DMS53 (cell line): ENCODE measurements around the gene PPFIA2.

Experiments
- DNase-seq: peaks from one replicate; lab custom pipeline; 2025; lab: John Stamatoyannopoulos, UW

The PPFIA2 gene

GRCh38 chr12:81450920-81451739 lies 308.0 kb downstream of the PPFIA2 start:
- peak; percentile 95 for DNase-seq

- no peak for DNase-seq
Observed at GRCh38 chr12:81441629-81442028, 317.5 kb downstream of the PPFIA2 start.

GRCh38 chr12:81440001-81440400 lies 319.1 kb downstream of the PPFIA2 start:
- DNase-seq, result no peak

GRCh38 chr12:81439344-81439743 lies 319.8 kb downstream of the PPFIA2 start:
- DNase-seq, result no peak

- DNase-seq, result peak; percentile 55
Observed at GRCh38 chr12:81417056-81417455, 342.1 kb downstream of the PPFIA2 start.

- DNase-seq, result peak; percentile 42
Observed at GRCh38 chr12:81416571-81416970, 342.6 kb downstream of the PPFIA2 start.

GRCh38 chr12:81414441-81414840 lies 344.7 kb downstream of the PPFIA2 start:
- DNase-seq, result no peak

GRCh38 chr12:81412940-81413339 lies 346.2 kb downstream of the PPFIA2 start:
- no peak for DNase-seq

GRCh38 chr12:81403348-81403747 lies 355.8 kb downstream of the PPFIA2 start:
- no peak for DNase-seq

- DNase-seq, result no peak
Observed at GRCh38 chr12:81401241-81401640, 357.9 kb downstream of the PPFIA2 start.

GRCh38 chr12:81400024-81400423 lies 359.1 kb downstream of the PPFIA2 start:
- no peak for DNase-seq

- no peak for DNase-seq
Observed at GRCh38 chr12:81395431-81395830, 363.7 kb downstream of the PPFIA2 start.

- DNase-seq, result no peak
Observed at GRCh38 chr12:81389550-81390099, 369.5 kb downstream of the PPFIA2 start.

- peak; percentile 55 for DNase-seq
Observed at GRCh38 chr12:81386101-81386500, 373.0 kb downstream of the PPFIA2 start.

- peak; percentile 99 for DNase-seq
Observed at GRCh38 chr12:81381951-81382350, 377.2 kb downstream of the PPFIA2 start.

GRCh38 chr12:81378601-81379285 lies 380.4 kb downstream of the PPFIA2 start:
- peak; percentile 61 for DNase-seq

- DNase-seq, result peak; percentile 38
Observed at GRCh38 chr12:81377771-81378170, 381.4 kb downstream of the PPFIA2 start.

- no peak for DNase-seq
Observed at GRCh38 chr12:81375969-81376368, 383.2 kb downstream of the PPFIA2 start.

GRCh38 chr12:81370456-81370855 lies 388.7 kb downstream of the PPFIA2 start:
- peak; percentile 18 for DNase-seq

- DNase-seq, result no peak
Observed at GRCh38 chr12:81369175-81369574, 390.0 kb downstream of the PPFIA2 start.

GRCh38 chr12:81365284-81365683 lies 393.9 kb downstream of the PPFIA2 start:
- DNase-seq, result no peak

- no peak for DNase-seq
Observed at GRCh38 chr12:81360916-81361315, 398.2 kb downstream of the PPFIA2 start.

GRCh38 chr12:81359736-81360135 lies 399.4 kb downstream of the PPFIA2 start:
- DNase-seq, result no peak
